Measurements from ENCODE around the gene SLC9A9. TPM values are rescaled to one million over a fixed set of nuclear protein-coding genes. Genes with fewer than 3 reads are reported as not detected.

The SLC9A9 gene
- total RNA-seq, 1 experiment from 2014 or later, result 2.2 TPM

DNA sequence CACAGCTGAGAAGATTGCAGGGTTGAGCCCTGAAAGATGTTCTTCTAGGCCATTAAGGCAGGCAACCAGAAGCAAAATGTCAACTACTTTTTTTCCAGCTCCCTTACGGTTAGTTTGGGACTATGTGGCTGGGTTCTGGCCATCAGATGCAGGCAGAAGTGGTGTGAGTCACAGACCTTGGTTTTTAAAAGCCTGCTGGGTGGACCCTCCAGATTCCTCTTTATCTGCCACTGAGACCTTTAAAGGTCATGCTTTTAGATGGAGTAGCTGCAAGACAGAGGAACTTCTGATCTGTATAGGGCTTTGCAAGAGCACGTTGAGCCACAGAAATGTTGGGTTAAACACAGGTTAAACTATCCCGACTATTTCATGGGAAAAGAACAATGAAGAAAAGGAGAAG, 625.8 kb downstream of the SLC9A9 start:
- H3K36me3 Mint-ChIP-seq (ENCODE audit: insufficient read depth, unreplicated experiment), result no peaks in the 10 kb centered on the region
- no peak for DNase-seq (ENCODE audit: unreplicated experiment)
- ChIA-PET CTCF (interaction anchor here (0.6 kb wide), 1 partner anchor 44 kb away, joined by 3 read pairs; no protein-coding TSS in a partner anchor), POLR2A (no interaction called here)
- no peak overlapping the region for H3K4me3 Mint-ChIP-seq (ENCODE audit: unreplicated experiment)
- BruUV-seq (replicated peaks), result no TSS peak
- TF ChIP-seq, protein P1, sequence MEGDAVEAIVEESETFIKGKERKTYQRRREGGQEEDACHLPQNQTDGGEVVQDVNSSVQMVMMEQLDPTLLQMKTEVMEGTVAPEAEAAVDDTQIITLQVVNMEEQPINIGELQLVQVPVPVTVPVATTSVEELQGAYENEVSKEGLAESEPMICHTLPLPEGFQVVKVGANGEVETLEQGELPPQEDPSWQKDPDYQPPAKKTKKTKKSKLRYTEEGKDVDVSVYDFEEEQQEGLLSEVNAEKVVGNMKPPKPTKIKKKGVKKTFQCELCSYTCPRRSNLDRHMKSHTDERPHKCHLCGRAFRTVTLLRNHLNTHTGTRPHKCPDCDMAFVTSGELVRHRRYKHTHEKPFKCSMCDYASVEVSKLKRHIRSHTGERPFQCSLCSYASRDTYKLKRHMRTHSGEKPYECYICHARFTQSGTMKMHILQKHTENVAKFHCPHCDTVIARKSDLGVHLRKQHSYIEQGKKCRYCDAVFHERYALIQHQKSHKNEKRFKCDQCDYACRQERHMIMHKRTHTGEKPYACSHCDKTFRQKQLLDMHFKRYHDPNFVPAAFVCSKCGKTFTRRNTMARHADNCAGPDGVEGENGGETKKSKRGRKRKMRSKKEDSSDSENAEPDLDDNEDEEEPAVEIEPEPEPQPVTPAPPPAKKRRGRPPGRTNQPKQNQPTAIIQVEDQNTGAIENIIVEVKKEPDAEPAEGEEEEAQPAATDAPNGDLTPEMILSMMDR (IDR thresholded peaks at IDR 0.05; ENCODE audit: unreplicated experiment), result no peak
- no peak overlapping the region for H3K27ac Mint-ChIP-seq (ENCODE audit: low read depth, unreplicated experiment)
- intact Hi-C loops (cut with micrococcal nuclease), result no loop called here
- H3K27me3 Mint-ChIP-seq (ENCODE audit: insufficient read depth, unreplicated experiment), result no peaks in the 10 kb centered on the region
- no peaks in the 10 kb centered on the region for H3K4me1 Mint-ChIP-seq (ENCODE audit: insufficient read depth, unreplicated experiment)
- no peaks in the 10 kb centered on the region for H3K9me3 Mint-ChIP-seq (ENCODE audit: unreplicated experiment)

DNA sequence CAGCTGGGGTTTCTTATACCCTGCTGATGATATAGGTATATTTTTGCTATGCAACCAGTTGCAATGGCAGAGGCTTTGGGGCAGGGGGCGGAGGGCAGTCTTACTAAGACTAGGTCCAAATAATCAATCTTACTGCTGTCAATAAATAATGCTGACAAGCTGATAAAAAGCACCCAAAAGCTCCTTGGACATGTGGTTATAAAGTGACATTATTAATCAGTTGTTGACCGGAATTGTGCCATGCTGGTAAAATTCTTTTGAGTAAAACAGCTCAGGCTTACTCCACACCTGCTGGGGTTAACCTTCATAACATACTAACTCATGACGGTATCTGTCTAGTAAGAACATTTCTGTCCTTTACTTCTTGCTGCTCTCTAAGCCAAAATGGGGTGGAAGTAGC, 626.8 kb downstream of the SLC9A9 start:
- Mint-ChIP-seq H3K4me1 (ENCODE audit: insufficient read depth, unreplicated experiment) (peaks cover 6% of the 10 kb centered on the region), H3K27ac (ENCODE audit: low read depth, unreplicated experiment) (no peak overlapping the region), H3K36me3 (ENCODE audit: insufficient read depth, unreplicated experiment) (no peaks in the 10 kb centered on the region), H3K27me3 (ENCODE audit: insufficient read depth, unreplicated experiment) (no peaks in the 10 kb centered on the region), H3K4me3 (ENCODE audit: unreplicated experiment) (no peak overlapping the region), H3K9me3 (ENCODE audit: unreplicated experiment) (no peaks in the 10 kb centered on the region)
- CTCF ChIA-PET, result interaction anchor here (0.6 kb wide), 1 partner anchor 150 kb away, joined by 3 read pairs; no protein-coding TSS in a partner anchor
- no peak for DNase-seq (ENCODE audit: unreplicated experiment)
- no TSS peak for BruUV-seq (replicated peaks)
- POLR2A ChIA-PET, result interaction anchor here (0.7 kb wide), 1 partner anchor 125 kb away, joined by 3 read pairs; no protein-coding TSS in a partner anchor
- TF ChIP-seq, protein P1 (IDR thresholded peaks at IDR 0.05; ENCODE audit: unreplicated experiment), result no peak
- intact Hi-C loops (cut with micrococcal nuclease), result no loop called here

DNA sequence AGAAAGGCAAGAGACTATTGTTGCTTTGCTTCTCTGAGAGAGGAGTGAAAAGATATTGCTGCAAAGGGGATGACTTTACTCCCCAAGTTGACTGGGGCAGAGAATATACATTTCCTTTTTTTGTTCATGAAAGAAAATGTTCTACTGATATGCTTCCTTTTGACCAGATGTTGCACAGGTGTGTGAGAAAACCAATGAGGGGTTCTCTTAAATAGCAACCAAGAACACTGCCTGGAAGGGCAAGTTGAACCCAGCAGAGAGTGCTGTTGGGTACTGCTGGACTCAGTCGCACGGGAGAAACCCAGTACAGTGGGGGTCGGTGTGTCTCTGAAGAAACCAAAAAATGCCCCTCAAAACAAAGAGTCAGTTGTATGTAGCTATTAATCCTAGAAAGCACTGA, 627.5 kb downstream of the SLC9A9 start:
- no peaks in the 10 kb centered on the region for H3K9me3 Mint-ChIP-seq (ENCODE audit: unreplicated experiment)
- H3K27ac Mint-ChIP-seq (ENCODE audit: low read depth, unreplicated experiment), result no peak overlapping the region
- no peak for DNase-seq (ENCODE audit: unreplicated experiment)
- H3K27me3 Mint-ChIP-seq (ENCODE audit: insufficient read depth, unreplicated experiment), result no peaks in the 10 kb centered on the region
- intact Hi-C loops (cut with micrococcal nuclease), result no loop called here
- ChIA-PET POLR2A (interaction anchor here (0.5 kb wide), 1 partner anchor 16 kb away, joined by 3 read pairs; no protein-coding TSS in a partner anchor), CTCF (no interaction called here)
- H3K36me3 Mint-ChIP-seq (ENCODE audit: insufficient read depth, unreplicated experiment), result no peaks in the 10 kb centered on the region
- H3K4me3 Mint-ChIP-seq (ENCODE audit: unreplicated experiment), result no peak overlapping the region
- BruUV-seq (replicated peaks), result no TSS peak
- H3K4me1 Mint-ChIP-seq (ENCODE audit: insufficient read depth, unreplicated experiment), result peaks cover 7% of the 10 kb centered on the region
- TF ChIP-seq, protein P1 (IDR thresholded peaks at IDR 0.05; ENCODE audit: unreplicated experiment), result no peak

DNA sequence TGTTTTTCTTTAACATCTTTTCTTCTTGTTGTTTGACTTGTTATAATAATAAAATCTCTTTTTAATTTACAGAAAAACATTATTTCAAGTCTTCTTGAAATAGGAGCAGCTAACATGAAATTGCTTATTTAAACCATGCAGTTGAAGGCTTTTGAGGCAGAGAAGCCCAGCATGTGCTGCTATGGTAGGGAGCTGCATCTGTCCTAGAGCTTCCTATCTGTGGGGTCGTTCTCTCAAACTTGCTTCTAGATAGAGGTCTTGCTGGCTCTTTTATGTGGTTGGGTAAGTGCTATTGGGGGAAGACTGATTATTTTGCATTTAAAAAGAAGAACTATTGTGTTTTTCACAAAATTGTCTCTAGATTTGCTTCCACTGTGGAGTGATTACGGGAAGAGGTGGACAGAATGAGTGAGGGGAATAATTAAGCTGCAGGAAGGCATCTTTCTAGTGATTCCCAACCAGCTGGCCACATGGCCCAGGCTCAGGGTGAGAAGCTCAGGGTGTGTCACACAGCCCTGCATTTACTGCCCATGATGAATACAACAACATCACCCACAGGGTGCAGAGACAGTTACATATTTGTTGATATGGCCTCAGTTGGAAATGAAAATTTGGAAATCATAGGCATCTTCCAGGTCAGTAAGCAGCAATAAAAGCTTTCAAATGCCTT, 630.0 kb downstream of the SLC9A9 start:
- DNase-seq (ENCODE audit: unreplicated experiment), result no peak
- Mint-ChIP-seq H3K27me3 (ENCODE audit: insufficient read depth, unreplicated experiment) (no peaks in the 10 kb centered on the region), H3K4me3 (ENCODE audit: unreplicated experiment) (no peak overlapping the region), H3K9me3 (ENCODE audit: unreplicated experiment) (no peaks in the 10 kb centered on the region), H3K4me1 (ENCODE audit: insufficient read depth, unreplicated experiment) (peaks cover 7% of the 10 kb centered on the region), H3K27ac (ENCODE audit: low read depth, unreplicated experiment) (no peak overlapping the region), H3K36me3 (ENCODE audit: insufficient read depth, unreplicated experiment) (no peaks in the 10 kb centered on the region)
- ChIA-PET POLR2A (interaction anchor here (0.8 kb wide), 1 partner anchor 211 kb away, joined by 3 read pairs; no protein-coding TSS in a partner anchor), CTCF (interaction anchor here (0.9 kb wide), 1 partner anchor 567 kb away, joined by 3 read pairs; no protein-coding TSS in a partner anchor)
- TF ChIP-seq, protein P1 (IDR thresholded peaks at IDR 0.05; ENCODE audit: unreplicated experiment), result no peak
- BruUV-seq (replicated peaks), result no TSS peak
- intact Hi-C loops (cut with micrococcal nuclease), result no loop called here

Measured in MCF 10A (cell line).